ENCODE data around the gene NUDT5. TPM values are rescaled to one million over a fixed set of nuclear protein-coding genes. Genes with fewer than 3 reads are reported as not detected.
A peak's percentile ranks its signal among the peaks of the same experiment; 100 is the strongest.
"Not testable (repeated sequence)": the region's sequence is repeated elsewhere in the genome, so short reads cannot be mapped to it uniquely, and the experiment has no call there.

NUDT5 gene
- total RNA-seq, 1 experiment from 2014 or later, result 176 TPM

DNA sequence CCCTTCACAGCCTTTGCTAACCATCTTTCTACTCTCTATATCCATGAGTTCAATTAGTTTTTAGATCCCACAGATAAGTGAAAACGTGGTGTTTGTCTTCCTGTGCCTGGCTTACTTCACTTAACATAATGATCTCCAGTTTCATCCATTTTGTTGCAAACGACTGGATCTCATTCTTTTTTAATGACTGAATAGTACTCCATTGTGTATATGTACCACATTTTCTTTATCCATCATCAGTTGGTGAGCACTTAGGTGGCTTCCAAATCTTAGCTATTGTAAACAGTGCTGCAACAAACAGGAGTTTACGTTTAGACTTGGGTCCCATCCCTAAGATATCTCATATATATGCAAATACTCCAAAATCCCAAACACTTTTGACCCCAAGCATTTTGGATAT lies 9.4 kb upstream of the NUDT5 start:
- DNase-seq (ENCODE audit: low read depth), result no peak

DNA sequence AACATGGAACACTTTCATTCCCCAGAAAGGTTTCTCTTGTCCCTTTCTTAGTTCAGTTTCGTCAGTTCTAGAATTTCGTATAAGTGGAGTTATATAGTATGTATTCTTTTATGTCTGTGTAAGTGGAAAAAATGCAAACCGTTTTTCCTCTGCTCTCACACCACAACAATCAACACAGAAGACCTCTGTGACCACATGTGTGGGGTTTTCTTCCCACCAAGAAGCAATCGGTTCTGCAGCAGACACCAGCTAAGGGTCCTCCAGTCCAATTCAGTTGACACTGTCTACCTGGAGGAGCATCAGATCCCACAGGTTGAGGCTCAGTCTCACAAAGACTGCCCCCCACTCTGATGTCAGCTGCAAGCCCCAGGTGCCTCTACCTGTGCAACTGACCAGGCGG lies 6.5 kb upstream of the NUDT5 start:
- no peak for DNase-seq (ENCODE audit: low read depth)

DNA sequence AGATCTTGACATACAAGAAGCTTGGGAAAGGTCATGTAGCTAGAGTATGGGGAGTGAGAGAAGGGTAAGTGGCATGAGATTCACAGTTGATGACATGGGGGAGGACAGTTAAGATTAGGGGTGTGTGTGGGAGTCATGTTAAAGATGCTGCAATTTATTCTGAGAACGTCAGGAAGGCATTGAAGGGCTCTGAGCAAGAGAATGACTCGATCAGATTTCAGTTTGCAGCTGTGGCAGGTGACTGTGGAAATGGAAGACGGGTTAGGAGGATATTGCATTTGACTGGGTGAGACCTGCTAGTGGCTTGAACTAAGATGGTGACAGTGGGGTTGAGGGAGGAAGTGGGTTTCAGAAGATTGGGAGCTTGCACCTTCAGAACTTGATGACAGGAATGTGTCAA lies 5.9 kb upstream of the NUDT5 start:
- no peak for DNase-seq (ENCODE audit: low read depth)

DNA sequence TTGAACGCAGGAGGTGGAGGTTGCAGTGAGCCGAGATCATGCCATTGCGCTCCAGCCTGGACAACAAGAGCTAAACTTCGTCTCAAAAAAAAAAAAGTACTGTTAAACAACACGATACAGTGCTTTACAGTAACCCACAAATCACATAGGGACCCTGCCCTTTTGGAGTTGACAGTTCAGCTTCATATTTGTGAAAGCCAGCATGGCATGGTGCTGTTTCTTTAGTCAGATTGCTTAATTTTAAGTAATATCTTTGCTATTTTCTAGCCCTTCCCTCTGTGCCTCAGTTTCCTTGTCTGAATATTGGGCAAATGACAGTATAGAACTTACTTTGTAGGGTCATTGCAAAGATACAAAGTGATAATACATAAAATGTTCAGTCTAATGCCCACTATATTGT lies 5.2 kb upstream of the NUDT5 start:
- DNase-seq (ENCODE audit: low read depth), result no peak

DNA sequence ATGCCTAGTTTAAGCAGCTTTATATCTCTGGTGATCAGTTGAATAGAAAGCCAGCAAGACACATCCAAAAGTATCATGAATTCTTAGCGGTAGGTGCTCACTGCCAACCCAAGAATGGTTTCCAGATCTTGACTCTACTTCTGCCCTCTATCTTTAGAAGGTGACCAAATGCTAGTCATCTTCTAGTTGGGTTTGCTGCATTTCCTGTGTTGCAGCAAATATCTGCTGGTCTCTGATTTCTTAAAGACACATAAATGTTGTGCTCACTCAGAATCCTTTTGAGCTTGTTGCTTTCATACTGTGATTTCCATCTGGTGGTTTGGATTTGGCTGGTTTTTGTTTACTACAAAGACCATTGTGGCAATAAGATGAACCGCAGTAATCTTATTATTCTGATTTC lies 2.5 kb upstream of the NUDT5 start:
- no peak for DNase-seq (ENCODE audit: low read depth)

DNA sequence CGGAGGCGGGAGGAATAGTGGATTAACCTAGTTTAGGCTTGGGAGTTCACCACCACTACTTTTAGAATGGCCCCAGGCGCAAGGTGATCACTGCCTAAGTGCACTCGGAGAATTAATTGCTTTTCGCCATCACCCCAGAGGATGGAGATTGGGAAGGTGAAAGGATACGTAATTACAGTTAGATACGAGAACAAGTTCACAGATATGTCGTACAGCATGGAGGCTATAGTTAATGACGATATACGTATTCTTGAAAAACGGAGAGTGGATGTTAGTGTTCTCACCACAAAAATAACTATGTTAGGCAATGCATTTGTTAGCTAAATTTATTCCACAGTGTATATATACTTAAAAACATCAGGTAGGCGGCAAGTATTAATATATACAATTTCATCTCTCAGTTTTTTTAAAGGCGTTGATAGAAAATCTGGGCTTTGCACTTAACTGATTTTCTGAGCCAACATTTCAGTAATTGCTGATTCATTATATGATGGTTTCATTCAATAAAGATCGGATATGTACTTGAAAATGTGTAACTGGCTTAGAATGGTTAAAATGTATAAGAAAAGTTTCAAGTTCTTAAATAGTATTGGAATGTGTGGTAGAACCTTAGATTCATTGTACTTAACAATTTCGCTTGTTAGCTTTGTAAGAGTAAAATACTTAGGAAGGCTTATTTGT lies 980 bp upstream of the NUDT5 start:
- DNase-seq (ENCODE audit: low read depth), result no peak

DNA sequence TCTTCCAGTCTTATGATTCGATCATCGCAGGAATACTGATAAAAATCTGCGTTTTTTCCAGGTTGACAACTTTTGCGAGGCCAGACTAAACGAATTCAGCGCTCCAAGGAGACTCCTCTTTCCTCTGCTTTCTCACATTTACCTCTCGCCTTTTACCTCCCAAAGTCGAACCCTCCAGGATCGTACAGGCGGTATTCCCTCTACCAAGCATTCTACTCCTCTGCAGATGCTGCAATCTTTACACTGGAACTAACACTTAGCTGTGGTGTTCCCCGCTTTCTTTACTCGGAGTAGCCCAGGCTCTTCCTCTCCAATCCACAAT lies 449 bp downstream of the NUDT5 start:
- no peak for DNase-seq (ENCODE audit: low read depth)

DNA sequence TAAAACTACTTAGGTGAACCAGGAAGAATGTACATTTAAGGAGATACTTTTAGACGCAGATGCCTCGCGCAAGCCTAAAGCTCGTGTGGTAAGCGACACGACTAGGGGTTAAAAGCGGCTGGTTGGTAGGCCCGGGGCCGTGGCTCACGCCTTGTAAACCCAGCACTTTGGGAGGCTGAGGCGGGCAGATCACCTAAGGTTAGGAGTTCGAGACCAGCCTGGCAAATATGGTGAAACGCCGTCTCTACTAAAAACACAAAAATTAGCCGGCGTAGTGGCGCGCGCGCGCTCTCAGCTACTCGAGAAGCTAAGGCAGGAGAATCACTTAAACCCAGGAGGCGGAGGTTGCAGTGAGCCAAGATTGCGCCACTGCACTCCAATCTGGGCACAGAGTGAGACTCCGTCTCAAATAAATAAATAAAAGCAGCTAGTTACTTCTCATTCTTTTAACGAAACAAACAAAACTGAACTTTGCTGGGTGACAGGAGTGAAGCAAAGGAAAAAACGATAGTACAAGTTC lies 879 bp downstream of the NUDT5 start:
- DNase-seq (ENCODE audit: low read depth), result peak; percentile 30

DNA sequence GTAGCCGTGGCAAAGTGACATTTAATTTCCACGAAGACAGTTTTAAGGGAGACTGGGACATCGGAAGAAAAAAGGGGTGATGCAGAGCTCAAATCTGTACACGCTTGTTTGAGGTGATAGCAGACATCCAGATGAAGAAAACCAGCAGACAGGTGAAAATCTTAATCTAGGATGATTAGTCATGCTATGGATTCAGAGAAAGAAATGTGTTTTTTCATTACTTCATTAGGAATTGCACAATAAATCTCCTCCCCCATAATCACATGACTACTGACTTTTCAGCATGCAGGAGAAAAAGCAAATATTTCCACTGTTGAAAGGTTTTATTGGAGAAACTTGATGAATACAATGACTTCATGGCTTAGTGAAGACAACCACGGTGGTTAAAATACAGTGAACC lies 2.5 kb downstream of the NUDT5 start:
- DNase-seq (ENCODE audit: low read depth), result no peak

DNA sequence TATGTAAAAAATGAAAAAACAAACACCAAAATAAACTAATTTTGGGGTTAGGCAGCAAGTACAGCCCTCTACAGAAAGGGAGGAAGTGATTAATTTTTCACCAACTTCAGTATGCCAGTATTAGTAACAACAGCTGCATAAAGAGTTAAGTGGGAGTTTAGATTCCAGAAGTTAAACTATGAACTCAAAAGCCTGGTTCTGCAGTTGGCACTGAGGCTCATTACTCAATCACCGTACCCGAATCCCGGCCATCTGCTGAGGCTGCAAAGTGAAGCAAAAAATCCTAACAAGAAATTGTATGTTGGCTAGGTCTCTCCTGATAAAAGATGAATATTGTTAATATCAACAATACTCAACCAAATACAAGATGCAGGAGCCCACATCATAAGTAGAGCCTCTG lies 4.0 kb downstream of the NUDT5 start:
- no peak for DNase-seq (ENCODE audit: low read depth)

DNA sequence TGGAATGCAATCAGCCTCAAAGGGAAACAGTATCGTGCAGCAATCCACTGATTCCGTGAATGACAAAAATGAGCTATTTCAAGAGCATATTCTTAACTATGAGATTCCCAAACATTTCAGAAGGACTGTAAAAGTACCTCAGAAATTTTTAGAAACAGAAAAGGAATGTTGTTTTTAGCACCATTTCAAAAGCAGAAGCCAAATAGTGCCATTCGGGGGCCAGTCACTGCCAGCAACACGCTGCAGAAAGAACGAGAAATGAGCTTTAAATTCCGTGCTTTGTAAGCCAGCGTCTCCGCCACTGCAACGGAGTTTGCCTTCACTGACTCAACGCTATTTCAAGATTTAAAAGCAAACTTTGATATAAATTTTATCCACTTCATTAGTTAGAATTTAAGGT lies 6.3 kb downstream of the NUDT5 start:
- no peak for DNase-seq (ENCODE audit: low read depth)

DNA sequence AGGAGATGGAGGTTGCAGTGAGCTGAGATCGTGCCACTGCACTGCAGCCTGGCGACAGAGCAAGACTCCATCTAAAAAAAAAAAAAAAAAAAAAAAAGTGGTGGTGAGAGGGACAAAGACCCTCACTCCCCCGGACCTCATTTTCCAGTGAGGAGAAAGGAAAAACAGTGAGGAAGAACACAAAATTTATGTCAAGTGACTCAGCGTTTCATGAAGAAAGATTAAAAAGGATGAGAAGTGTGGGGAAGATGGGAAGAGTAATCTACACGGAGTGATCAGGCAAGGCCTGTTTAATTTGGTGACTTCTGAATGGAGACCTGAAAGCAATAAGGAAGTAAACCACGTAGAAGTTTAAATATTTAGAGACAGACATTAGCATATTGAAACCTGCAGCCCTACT lies 7.0 kb downstream of the NUDT5 start:
- no peak for DNase-seq (ENCODE audit: low read depth)

DNA sequence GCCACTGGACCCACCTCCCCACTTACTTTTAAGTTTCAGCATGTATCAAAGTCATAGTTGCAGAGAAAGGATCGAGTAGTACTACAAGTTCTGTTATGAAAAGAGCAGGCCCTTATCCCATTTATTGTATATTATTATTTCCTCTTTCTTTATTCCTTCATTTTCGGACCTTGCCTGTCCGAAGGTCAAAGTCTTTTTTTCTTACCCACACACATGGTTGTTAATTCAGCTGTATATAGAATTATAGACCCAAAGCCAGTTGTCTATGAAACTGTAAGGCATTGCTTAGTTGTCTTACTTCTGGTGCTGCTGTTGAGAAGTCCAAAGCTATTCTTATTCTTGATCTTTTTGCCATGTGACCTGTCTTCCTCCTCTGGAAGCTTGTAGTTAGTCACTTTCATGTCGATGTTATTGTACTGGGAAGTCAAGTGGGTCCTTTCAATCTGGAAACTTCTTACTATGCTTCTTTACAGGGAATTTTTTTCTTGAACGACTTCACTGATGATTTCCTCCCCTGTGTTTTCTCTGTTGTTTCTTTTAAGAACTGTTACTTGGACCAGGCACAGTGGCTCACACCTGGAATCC lies 8.3 kb downstream of the NUDT5 start:
- no peak for DNase-seq (ENCODE audit: low read depth)

DNA sequence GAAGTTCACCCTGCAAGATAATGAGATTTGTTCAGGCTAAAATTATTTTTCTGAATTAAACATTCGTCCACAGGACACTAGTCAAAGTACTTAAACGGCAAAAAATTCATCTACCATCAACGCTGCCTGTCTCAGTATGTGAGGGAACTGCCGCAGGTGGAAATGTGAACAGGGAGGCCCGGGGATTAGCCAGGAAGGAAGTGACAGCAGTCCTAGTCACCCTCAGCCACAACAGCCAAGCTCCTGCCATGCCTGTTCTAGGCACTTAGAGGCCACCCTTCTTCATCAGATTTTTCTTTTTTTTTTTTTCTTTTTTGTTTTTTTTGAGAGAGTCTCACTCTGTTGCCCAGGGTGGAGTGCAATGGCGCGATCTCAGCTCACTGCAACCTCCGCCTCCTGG lies 9.4 kb downstream of the NUDT5 start:
- peak; percentile 18 for DNase-seq (ENCODE audit: low read depth)

DNA sequence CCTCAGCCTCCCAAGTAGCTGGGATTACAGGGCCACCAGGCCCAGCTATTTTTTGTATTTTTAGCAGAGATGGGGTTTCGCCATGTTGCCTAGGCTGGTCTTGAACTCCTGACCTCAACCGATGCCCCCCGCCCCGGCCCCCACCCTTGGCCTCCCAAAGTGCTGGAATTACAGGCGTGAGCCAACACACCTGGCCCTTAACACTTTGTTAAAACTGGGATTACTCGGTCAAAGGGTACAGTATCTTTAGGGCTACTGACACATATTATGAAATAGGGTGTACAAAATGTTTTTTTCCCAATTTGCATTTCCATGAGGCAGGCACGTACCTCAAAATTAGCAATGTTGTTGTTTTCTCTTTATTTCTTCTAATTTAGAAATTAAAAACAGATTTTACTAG lies 11.5 kb downstream of the NUDT5 start:
- DNase-seq (ENCODE audit: low read depth), result no peak

DNA sequence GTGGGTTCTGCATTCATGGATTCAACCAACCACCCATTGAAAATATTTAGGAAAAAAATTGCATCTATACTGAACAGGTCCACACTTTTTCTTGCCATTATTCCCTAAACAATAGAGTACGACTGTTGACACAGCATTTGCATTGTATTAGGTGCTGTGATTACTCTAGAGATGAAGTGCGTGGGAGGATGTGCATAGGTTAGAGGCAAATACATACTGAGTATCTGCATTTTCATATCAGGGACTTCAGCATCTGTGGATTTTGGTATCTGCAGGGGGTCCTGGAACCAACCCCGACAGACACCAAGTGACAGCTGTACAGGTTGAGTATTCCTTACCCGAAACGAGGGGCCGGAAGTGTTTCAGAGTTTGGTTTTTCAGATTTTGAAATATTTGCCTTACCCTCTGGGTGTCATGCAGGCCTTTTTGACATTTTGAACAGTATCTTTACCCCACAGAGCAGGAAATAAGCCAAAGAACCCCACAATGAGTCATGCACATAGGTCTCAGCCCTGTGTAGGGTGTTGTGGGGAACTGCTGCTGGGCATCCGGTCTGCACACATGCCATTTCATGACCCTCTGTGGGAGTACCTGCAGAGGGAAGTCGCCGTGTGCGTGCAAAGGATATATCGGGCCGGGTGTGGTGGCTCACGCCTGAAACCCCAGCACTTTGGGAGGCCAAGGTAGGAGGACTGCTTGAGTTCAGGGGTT lies 14.5 kb downstream of the NUDT5 start:
- DNase-seq (ENCODE audit: low read depth), result peak; percentile 73

DNA sequence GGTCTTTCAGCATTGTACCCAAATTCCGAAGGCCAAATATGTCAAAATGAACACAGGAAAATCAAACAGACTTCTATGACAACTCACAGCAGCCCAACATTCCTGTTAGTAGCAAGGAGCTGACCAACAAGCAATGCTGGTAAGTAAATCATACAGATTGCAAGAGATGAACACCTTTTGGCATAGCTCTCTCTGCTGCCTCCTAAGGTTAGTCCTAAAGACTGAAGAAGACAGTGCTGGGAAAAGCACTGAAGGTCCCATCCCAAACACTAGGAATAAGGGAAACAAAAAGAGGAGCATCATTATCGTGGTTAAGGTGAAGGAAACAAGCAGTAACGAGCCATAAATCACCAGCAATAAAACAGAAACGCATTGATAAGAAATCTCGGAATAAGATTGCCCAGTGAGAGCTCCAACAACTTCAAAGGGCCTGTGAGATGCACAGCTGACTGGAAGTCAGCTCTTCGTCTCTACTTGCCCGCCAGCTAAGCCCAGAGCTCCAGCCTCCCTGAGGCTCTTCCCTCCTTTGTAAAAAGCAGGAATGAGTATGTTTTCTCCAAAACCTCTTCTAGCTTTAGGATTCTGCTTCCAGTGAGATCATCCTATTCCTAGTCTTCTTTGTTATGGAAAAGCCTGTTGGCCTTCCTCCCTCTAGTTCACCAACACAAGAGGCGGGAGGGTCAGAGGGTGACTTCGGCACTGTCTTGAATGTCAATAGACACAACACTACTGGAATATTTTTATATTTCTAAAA lies 15.3 kb downstream of the NUDT5 start:
- no peak for DNase-seq (ENCODE audit: low read depth)

DNA sequence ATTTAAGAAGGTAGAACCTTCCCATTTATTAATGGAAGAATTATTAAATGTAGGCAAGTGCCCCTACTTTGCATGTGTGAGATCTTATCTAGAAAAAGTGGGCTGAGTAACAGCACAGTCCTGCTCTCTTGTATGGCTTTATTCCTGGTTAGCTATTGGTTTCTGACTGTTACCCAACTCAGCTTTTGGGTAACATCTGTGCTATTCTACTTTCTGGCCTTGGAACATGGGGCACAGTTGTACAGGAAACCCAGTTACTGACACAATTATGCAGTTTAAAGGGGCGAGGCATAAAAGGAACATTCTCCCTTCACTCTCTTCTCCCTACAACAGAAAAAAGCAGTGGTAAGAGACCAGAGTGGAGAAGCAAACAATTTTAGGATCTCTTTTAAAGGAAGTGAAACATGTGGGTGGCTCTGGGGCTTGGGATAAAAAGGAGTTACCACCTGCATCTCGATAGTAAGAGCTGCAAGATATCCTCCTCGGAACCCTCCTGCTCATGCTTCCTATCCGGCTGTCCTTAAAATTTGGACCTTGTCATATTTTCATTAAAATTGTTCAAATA lies 16.0 kb downstream of the NUDT5 start:
- no peak for DNase-seq (ENCODE audit: low read depth)

DNA sequence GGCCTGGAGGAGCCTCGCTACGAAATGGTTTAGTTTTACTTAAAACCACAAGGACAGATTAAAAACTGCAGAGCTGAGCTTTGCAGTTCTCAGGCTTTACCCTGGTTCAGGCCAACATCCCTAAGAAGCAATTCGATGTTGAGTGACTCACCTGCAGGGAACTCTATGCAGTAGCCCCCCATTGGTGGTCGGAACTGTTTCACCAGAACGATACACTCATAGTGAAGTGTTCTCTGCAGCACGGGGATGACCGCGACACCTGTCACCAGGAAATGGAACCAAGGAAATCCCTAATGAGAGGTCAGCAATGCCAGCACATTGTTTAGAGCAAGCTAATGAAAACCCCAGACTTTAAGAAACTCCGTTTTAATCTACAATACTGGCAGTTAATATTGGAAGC lies 18.0 kb downstream of the NUDT5 start:
- DNase-seq (ENCODE audit: low read depth), result peak; percentile 7

DNA sequence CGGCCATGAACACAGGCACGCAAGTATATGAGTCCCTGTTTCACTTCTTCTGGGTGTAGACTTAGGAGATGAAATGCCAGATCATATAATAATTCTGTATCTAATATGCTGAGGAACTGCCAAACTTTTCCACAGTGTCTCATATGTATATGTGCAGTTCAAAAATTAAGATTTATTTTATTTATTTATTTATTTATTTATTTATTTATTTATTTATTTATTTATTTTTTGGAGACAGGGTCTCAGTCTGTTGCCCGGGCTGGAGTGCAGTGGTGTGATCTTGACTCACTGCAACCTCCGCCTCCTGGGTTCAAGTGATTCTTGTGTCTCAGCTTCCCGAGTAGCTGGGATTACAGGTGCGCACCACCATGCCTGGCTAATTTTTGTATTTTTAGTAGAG lies 24.2 kb downstream of the NUDT5 start:
- not testable (repeated sequence) for DNase-seq (ENCODE audit: low read depth)

DNA sequence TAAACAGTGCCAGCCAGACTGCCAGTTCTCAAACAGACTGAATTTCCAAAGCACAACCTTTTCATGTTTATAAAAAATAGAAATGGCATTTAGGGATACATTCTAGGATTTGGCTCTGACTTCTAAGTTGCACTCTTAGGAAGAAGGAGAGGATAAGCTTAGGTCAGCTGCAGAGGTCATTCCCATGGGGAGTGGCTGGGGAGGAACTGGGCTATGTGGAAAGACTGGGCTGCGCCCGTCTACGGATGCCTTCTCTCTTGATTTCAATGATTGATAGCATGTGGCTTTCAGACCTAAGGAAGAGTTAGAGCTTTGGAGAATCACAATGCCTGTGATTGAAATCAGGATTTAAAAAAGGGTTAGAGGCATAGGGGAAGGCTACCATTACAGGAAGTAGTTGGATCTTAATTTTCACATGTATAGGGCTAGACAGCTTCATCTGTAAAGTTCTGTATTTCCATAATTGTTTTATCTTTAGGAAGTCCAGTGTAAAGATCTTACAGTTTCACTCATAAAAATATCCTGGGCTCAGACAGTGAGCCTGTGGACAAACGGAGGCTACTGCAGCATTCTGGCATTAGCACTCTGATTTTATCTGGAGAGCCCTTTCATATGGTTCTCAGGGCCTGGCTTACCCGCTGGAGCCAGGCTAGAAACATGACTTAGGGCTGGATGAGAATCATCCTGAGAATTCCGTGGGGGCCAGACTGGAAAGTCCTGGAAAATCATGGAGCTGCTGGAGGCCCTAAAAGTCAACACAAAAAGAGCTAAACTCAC lies 29.5 kb downstream of the NUDT5 start:
- DNase-seq (ENCODE audit: low read depth), result no peak

All from RPMI7951 (cell line).